Measurements from ENCODE around the gene SLC6A3. TPM values are rescaled to one million over a fixed set of nuclear protein-coding genes. Genes with fewer than 3 reads are reported as not detected.
"Not testable (repeated sequence)": the region's sequence is repeated elsewhere in the genome, so short reads cannot be mapped to it uniquely, and the experiment has no call there.

SLC6A3 gene
- polyA plus RNA-seq, 10 donors: 0.05 TPM; not detected in 8

DNA sequence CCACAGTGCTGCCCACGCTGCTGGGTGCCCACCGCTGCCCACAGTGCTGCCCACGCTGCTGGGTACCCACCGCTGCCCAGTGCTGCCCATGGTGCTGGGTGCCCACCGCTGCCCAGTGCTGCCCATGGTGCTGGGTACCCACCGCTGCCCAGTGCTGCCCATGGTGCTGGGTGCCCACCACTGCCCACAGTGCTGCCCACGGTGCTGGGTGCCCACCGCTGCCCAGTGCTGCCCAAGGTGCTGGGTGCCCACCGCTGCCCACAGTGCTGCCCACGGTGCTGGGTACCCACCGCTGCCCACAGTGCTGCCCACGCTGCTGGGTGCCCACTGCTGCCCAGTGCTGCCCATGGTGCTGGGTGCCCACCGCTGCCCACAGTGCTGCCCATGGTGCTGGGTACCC lies 22.7 kb downstream of the SLC6A3 start:
- not testable (repeated sequence) for DNase-seq

DNA sequence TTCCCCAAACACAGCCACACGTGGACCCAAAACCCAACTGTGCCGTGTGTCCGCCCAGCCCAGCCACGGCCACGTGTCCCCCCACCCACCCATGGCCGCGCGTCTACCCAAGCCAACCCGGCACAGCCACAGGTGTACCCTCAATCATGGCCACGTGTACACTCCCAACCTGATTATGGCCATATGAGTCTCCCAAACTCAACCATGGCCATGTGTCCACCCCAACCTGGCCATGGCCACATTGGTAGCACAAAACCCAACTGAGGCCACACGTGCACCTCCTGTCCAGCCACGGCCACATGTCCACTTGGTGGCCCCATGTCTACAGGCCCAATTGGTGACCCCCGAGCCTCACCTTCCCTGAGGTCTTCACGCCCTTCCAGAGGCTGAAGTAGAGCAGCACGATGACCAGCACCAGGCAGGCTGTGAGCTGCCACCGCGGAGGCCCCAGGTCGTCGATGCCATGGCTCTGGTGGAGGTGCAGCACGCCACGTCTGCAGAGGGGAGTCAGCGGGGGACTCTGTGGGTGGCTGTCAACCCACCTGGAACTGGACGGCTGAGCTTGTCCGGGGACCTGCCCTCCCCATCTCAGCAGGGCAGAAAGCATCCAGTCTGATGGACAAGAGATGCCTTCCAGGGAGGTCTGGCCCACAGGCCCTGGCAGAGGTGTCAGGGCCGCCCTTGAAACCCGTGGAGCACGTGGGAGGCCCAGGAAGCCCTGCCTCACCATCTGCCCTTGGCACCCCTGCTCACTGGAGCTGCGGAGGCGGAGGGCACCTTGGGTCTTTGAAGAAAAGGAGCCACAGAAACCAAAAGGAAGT lies 23.5 kb downstream of the SLC6A3 start:
- no peak for DNase-seq

DNA sequence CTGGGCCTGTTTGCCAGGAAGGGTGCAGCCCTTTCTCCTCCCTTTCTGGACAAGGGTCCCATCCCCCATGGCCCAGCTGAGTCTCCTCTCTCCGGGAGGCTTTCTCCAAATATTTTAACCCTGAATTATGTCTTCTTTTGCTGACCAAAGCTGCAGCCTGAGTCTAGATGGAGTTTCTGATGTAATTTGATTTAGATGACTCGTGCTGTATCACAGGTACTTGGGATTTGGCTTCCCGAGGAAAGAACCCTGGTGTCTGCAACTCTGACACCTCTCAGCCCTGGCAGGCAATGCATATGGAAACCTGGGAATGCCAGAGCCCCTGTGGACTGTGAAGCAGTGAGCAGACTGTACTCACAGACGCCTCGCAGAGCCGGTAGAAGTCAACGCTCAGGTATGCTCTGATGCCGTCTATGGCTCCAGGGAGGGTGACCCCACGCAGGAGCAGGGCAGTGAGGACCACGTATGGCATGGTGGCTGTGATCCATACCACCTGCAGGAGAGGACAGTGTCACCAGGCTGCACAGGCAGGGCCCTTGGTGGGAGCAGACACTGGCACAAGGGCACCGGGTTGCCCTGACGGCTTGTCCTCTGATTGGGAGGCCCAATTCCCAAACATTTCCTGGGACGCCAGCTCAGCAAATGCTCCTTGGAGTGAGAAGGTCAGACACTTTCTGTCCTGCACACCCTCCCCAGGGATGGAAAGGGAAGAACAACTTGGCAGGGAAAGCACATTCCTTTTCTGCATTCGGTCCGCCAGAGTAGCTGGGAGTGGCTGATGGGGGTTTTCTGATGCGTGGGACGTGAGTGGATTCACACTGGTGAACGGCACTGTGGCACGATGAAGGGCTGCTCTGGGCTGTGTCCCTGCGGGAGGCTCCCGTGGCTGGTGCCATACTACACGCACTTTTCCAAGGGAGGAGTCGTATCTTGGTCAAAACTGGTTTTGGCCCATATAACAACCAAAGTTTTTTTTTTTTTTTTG lies 24.7 kb downstream of the SLC6A3 start:
- DNase-seq: no peak

DNA sequence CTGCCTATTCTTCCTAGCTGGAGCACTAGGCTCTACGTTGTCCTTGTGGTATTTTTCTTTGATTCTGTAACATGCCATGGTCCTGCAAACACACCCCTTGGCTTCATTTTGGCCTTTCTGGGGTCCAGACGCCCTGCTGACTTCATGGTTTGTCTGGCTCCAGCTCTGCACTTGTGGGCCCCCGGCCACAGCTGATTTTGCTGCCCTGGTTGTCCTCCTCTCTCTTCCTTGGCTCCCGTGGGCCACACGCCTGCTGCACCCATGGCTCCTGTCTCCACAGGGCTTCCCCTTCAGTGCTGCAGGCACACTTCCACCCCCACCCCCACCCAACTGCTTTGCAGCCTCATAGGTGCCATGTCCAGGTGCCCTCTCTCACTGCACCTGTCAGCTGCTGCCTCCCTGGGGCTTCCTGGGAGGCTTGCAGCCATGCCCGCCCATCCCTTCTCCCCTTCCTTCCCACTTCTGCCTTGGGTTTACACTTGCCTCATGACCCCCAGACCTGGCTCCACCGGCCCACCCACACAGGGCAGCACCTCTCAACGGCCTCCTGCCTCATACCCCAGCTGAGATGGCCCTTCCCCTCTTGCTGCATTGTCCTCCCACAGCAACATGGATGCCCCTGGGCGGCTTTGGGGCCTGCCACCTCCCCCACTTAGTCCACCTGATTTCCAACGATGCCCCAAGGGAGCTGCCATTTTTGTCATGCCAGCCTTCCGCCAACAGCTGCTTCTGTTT lies 25.6 kb downstream of the SLC6A3 start:
- no peak for DNase-seq

DNA sequence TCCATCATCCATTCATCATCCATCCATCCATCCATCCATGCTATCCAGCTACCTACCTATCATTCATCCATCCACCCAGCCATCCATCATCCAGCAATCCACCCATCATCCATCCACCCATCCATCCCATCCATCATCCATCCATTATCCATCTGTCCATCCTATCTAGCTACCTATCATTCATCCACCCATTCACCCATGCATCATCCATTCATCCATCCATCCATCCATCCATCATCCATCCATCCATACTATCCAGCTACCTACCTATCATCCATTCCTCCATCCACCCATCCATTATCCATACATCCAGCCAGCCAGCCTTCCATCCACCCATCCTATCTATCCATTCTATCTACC lies 26.3 kb downstream of the SLC6A3 start:
- DNase-seq: no peak

DNA sequence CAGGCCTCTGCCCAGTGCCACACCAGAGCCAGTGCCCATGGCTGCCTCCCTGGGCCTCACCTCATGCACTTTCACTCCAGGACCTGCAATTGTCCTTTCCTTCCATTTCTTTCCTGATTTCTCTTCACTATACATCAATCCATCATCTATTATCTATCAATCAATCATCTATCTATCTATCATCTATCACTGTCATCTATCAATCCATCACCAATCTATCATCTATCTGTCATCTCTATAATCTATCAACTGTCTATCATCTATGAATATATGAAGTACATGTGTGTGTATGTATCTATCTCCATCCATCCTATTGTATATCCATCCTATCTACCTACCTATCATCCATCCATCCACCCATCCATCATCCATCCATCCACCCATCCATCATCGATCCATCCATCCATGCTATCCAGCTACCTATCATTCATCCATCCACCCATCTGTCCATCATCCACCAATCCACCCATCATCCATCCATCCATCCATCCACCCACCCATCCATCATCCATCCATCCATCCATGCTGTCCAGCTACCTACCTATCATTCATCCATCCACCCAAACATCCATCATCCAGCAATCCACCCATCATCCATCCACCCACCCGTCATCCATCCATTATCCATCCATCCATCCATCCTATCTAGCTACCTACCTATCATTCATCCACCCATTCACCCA lies 26.9 kb downstream of the SLC6A3 start:
- DNase-seq: no peak

DNA sequence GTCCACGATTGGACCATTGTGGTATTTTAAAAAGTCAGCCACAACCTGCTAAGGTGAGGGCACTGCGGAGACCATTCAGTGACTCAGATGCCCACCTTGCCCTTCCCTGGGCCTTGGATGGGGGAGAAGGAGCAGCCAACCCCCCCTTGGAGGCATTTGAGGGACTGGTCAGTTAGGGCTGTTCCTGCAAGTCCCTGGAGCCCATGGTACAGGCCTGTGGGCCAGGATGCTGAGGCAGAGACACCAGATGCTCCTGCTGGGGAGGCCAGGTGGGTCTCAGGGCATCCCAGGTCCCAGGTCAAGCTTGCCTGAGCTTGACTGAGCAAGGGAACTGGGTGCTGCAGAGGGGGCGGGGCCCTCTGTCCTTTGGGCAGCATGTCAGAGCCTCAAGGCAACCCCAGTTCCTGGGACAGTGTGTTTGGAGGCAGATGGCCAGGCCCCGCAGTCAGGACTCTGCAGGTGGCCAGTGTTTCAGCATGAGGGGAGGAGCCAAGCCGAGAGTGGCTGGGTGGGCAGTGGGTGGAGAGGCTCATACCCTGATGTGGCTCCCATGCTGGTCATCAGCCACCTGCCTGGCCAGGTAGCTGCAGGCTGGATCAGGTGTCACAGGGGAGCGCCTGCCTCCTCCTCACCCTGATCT lies 27.5 kb downstream of the SLC6A3 start:
- no peak for DNase-seq

DNA sequence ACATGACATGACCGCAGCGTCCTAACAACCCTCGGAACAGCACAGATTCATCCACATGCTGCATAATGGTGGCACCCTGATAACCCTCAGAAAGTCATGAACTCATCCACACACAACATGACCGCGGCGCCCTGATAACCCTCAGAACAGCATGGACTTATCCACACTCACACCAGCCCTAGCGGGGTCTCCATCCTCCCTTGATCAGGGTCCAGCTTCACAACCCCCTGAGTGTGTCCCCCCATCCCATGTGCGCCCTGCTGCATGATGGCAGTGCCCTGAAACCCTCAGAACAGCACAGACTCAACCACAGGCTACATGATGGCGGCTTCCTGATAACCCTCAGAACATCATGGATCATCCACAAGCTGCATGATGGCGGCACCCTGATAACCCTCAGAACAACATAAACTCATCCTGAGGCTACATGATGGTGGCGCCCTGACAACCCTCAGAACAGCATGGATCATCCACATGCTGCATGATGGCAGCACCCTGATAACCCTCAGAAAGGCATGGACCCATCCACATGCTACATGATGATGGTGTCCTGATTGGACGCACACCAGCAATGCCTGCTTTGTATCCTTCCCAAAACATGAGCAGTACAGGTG lies 28.3 kb downstream of the SLC6A3 start:
- DNase-seq: no peak

DNA sequence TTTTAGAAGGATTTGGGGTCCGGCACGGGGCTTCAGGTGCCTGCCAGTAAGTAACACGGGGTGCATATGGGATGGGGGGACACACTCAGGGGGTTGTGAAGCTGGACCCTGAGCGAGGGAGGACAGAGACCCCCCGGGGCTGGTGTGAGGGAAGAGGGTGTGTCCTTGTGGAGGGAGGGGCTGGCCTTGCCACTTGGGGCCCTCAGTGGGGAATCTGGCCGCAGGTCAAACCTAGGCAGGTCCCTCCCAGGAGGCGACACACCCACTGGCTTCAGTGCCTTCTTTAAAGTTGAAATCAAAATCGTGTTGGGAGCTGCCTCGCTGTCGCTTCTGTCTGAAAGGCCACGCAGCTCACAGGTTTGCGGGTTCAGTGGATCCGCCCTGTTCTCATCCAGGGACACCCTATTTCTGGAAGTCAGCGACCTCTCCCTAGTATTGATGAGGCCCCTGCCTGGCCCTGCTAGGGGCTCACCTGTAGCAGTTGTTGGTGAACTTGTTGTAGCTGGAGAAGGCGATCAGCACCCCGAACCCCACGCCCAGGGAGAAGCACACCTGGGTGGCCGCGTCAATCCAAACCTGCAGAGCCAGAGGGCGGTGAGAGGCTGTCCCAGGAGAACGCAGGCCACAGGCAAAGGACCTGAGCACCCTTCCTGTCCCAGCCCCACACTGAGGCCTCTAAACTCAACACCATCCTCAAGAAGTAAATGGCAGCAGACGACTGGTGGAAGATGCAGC lies 29.4 kb downstream of the SLC6A3 start:
- DNase-seq: no peak

DNA sequence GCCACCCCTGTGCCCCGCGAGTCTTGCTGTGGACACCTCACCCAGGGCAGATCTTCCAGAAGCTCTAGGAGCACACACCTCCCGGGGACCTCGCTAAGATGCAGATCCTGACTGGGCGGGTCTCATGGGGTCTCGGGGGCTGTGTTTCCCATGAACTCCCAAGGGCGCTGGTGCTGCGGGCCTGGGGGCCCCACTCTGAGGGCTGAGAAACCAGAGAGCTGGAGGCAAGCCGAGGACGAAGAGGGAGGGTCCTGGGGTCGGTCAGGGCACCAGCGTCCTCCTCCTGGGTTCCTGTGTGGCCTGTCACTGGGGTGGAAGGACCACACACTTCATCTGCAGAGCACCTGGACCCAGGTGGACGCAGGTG lies 30.2 kb downstream of the SLC6A3 start:
- no peak for DNase-seq

DNA sequence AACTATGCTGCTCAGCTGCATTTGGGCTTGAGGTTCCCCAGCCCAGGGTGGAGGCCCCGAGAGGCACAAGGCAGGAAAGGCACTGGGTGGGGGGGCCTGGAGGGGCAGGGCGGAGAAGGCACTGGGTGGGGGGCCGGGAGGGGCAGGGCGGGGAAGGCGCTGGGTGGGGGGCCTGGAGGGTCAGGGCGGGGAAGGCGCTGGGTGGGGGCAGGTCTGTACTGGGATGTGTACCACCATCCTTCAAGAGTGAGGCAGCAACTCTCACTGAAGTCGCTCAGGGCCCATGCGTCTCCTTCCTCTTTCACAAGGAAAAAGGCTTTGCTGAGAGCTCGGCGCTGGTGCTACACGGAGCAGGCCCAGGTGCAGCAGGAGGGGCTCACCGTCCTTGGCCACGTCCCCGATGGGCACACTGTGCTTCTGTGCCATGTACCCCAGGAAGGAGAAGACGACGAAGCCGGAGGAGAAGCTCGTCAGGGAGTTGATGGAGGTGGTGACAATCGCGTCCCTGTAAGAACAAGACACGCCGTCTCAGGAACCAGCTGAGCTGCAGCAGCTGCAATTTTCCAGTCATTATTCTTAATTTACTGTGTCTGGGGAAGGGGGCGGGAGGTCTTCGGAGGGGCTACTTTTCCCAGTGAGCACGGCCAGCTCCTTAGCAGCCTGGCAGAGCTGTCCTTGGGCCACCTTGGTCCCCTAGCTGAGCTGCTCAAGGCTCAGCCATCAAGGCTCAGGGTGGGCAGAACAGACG lies 30.8 kb downstream of the SLC6A3 start:
- DNase-seq: no peak

DNA sequence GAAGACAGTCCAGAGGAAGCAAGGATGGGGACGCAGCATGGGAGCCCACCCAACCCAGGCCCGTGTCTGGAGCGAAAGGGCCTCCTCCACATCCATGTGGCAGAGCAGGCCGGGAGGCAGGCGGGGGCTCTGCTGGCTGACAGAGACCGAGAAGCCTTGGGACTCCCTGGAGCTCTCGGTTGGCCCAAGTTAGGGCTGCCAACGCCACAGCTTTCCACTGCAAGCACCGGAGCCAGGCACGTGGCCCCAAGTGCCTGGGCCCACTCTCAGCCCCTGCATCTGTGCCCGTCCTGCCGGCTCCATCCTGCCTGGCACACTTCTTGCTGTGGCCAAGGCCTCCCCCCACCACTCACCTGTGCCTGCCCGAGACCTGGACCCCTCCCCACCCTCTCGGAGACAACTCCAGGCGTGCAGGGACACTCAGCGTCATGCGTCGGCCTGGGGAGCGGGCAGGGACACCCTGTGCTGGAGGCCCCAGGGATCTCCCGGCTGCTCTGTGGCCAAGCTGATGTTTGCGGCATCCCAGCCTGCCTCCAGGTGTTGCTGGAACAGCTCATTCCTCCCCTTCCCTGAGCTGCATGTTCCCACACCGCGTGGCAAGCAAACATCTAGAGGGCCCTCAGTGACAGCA lies 31.5 kb downstream of the SLC6A3 start:
- DNase-seq: no peak

DNA sequence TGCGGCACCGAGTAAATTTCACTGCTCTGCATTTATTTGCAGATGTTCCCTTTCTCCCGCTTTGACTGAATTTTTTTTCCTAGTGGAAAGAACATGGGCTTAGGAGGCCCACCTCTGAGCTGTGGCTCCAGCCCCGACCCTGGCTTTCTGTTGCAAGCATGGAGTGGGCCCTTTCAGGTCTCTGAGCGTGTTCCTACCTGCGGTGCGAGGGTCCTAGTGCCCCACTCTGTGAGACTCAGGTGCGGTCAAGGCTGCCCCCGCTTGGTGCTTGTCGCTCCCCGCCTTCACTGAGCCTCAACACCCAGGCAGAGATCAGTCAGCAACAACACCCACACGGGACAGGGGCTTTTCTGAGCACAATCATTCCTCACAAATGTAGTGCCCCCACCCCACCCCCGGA lies 32.0 kb downstream of the SLC6A3 start:
- no peak for DNase-seq

DNA sequence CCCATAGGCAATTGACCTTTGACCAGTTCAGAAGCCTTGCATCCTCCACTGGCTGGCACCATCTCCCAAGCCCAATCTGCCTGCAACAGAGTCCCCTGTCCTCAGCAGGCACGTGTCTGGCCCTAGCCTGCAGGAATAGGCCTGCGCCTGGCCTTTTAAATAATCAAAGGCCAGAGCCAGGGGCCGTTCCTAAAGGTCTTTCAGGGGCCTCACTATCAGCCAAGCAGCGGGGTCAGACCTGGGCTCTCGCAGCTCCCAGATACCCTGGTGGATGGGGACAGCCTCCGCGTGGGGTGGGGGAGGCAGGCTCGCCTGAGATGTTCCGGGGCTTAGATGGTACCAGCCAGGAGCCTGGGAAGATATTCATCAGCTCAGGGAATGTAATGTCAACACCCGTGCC lies 32.6 kb downstream of the SLC6A3 start:
- no peak for DNase-seq

DNA sequence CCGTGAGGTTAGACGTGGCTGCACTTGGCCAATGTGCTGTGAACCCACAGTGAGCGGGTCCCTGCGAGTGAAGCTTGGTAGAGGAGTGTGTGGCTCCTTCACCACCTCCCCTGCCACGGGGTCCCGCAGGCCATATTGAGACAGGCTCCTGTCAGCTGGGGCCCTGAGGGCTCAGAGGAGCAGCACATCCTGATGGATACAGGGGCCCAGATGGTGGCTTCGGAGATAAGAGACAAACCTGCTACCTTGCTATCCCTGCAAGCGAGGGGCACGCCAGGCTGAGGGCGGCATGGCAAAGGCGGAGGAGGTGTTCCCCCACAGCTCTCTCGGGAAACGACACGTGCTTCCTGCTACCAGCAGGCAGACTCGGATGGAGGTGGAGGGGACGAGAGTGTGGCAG lies 33.1 kb downstream of the SLC6A3 start:
- no peak for DNase-seq

DNA sequence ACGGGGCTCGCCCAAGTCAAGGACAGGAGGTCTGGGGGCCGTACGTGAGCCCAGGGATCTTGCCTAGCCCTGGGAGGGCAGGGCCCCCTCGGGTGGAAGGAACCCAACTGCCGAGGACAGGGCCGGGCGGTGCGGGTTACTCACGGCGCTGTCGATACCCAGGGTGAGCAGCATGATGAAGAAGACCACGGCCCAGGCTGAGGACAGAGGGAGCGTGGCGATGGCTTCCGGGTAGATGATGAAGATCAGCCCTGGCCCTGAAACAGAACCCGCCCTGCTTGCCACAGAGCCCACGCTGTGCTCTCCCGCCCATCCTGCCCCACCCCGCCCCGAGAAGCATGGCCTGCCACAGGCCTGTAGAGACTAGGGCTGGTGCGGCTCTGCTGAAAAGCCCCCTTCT lies 34.1 kb downstream of the SLC6A3 start:
- no peak for DNase-seq

DNA sequence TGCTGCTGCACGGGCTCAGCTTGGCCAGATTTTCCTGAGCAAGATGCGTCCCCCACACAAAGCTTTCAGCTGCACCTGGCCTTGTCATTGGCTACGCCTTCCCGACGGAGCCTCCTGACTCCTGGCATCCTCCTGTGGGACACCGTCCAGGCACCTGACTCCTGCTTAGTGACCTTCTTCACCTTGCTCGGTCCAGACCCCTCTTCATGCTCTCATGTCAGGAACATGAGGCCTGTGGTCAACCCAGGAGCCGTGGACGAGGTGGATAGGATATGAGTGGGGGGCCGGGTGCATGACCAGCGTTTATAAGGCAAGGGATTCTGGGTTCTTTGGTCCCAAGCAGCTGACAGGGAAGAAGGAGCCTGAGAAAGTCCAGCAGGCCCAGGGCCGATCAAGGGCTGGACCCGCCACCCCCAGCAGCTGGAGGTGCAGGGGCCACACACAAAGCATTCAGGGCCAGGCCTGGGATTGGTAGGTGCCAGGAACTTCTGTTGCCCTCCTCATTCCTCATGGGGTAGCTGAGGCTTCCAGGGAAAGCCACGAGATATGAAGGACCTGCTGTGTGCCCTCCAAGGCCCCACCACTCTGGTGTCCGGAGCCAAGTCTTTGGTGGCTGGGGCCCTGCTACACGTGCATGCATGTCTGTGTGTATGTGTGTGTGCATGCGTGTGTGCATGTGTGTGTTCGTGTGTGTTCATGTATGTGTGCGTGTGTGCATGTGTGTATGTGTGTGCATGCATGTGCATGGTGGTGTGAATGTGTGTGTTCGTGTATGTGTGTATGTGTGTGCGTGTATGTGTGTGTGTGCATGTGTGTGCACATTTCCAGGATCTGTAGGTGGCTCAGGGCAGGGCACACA lies 34.9 kb downstream of the SLC6A3 start:
- no peak for DNase-seq
